ENCODE results near the gene BTF3. TPM values are rescaled to one million over a fixed set of nuclear protein-coding genes. Genes with fewer than 3 reads are reported as not detected.

The BTF3 gene
- total and polyA plus RNA-seq, 3 donors from 2014 or later, result 232 to 387 (median 277) TPM

- H3K36me3 ChIP-seq (ENCODE audit: low read depth, missing control alignments), result no peaks in the 10 kb centered on the region
- no peaks in the 10 kb centered on the region for H3K27me3 ChIP-seq
- no peaks in the 10 kb centered on the region for H3K9me3 ChIP-seq
- H3K4me1 ChIP-seq, result no peaks in the 10 kb centered on the region
- no peak overlapping the region for H3K4me3 ChIP-seq
- intact Hi-C loops (cut with DNase I; ENCODE audit: low total_unique reads), result no loop called here
- DNase-seq, result no peak
- 65 to 69% methylated on average over 3 of the region's 3 CpGs for WGBS, 2 donors
- H3K27ac ChIP-seq, result no peak overlapping the region
- TF ChIP-seq CTCF (IDR thresholded peaks at IDR 0.05) (no peak), POLR2A (IDR thresholded peaks at IDR 0.05) (no peak)
Observed at GRCh38 chr5:73540192-73540591, 42.0 kb downstream of the BTF3 start.

- WGBS, 2 donors, result 73 to 79% methylated on average over 4 of the region's 4 CpGs
- DNase-seq, result no peak
- Histone ChIP-seq H3K36me3 (ENCODE audit: low read depth, missing control alignments) (no peaks in the 10 kb centered on the region), H3K4me1 (no peaks in the 10 kb centered on the region), H3K4me3 (no peak overlapping the region), H3K27me3 (no peaks in the 10 kb centered on the region), H3K9me3 (no peaks in the 10 kb centered on the region), H3K27ac (no peak overlapping the region)
- intact Hi-C loops (cut with DNase I; ENCODE audit: low total_unique reads), result no loop called here
- TF ChIP-seq POLR2A (IDR thresholded peaks at IDR 0.05) (no peak), CTCF (IDR thresholded peaks at IDR 0.05) (no peak)
Observed at GRCh38 chr5:73542020-73542419, 43.8 kb downstream of the BTF3 start.

- DNase-seq, result no peak
- Histone ChIP-seq H3K4me3 (no peak overlapping the region), H3K27ac (no peak overlapping the region), H3K9me3 (no peaks in the 10 kb centered on the region), H3K4me1 (no peaks in the 10 kb centered on the region), H3K36me3 (ENCODE audit: low read depth, missing control alignments) (no peaks in the 10 kb centered on the region), H3K27me3 (no peaks in the 10 kb centered on the region)
- intact Hi-C loops (cut with DNase I; ENCODE audit: low total_unique reads), result no loop called here
- TF ChIP-seq CTCF (IDR thresholded peaks at IDR 0.05), result no peak
- TF ChIP-seq POLR2A (IDR thresholded peaks at IDR 0.05), result no peak
- WGBS, 2 donors, result 67 to 73% methylated on average over 9 of the region's 9 CpGs
Observed at GRCh38 chr5:73544429-73545402, 46.5 kb downstream of the BTF3 start.

GRCh38 chr5:73545403-73545779 is 47.1 kb downstream of the BTF3 start:
- H3K36me3 ChIP-seq (ENCODE audit: low read depth, missing control alignments), result no peaks in the 10 kb centered on the region
- TF ChIP-seq POLR2A (IDR thresholded peaks at IDR 0.05) (no peak), CTCF (IDR thresholded peaks at IDR 0.05) (no peak)
- no peak overlapping the region for H3K27ac ChIP-seq
- WGBS, 2 donors, result 76 to 88% methylated on average over 1 of the region's 1 CpG
- no peak for DNase-seq
- H3K4me3 ChIP-seq, result no peak overlapping the region
- no peaks in the 10 kb centered on the region for H3K9me3 ChIP-seq
- no peaks in the 10 kb centered on the region for H3K27me3 ChIP-seq
- intact Hi-C loops (cut with DNase I; ENCODE audit: low total_unique reads), result no loop called here
- no peaks in the 10 kb centered on the region for H3K4me1 ChIP-seq

All from testis (tissue), 3 donors.